DOHH2 (cell line): ENCODE measurements around the gene BICDL2.

ENCODE experiments used
- H3F3A ChIP-seq: fragments of 200-600 bp; sonication (generic), shearing (Covaris generic); 2 replicates; pipeline ENCODE4 v1.6.0; 2016; ENCODE audit warnings: antibody characterized with exemption, mild to moderate bottlenecking; ENCODE audit not compliant: control insufficient read depth, insufficient read depth
- H3K27ac ChIP-seq: fragments of 200-600 bp; sonication (generic); 2 replicates; pipeline ENCODE4 v1.5.1; 2014; ENCODE audit warnings: low read depth, mild to moderate bottlenecking, low read length, moderate library complexity
- H3K27me3 ChIP-seq: fragments of 200-600 bp; sonication (generic); 2 replicates; pipeline ENCODE4 v1.6.1; 2014; ENCODE audit warnings: mild to moderate bottlenecking, low read length, mixed read lengths; ENCODE audit not compliant: control insufficient read depth
- H3K36me3 ChIP-seq: fragments of 200-600 bp; sonication (generic); 2 replicates; pipeline ENCODE4 v1.6.1; 2014; ENCODE audit warnings: mild to moderate bottlenecking, low read length, moderate library complexity, mixed read lengths; ENCODE audit not compliant: control insufficient read depth
- H3K4me1 ChIP-seq: fragments of 200-600 bp; sonication (generic); 2 replicates; pipeline ENCODE4 v1.6.1; 2014; ENCODE audit warnings: mild to moderate bottlenecking, low read length, mixed read lengths; ENCODE audit not compliant: control insufficient read depth
- H3K4me2 ChIP-seq: fragments of 200-600 bp; sonication (generic); 2 replicates; pipeline ENCODE4 v1.6.0; 2014; ENCODE audit warnings: mild to moderate bottlenecking, low read length, moderate library complexity
- H3K4me3 ChIP-seq: fragments of 200-600 bp; sonication (generic); 2 replicates; pipeline ENCODE4 v1.5.1; 2014; ENCODE audit warnings: mild to moderate bottlenecking, low read length, mixed read lengths
- H3K79me2 ChIP-seq: fragments of 200-600 bp; sonication (generic); 2 replicates; pipeline ENCODE4 v1.6.1; 2014; ENCODE audit warnings: mild to moderate bottlenecking, low read length, mixed read lengths; ENCODE audit not compliant: control insufficient read depth
- H3K9me2 ChIP-seq: fragments of 200-600 bp; sonication (generic); replicated peaks from 2 replicates; pipeline ENCODE4 v1.6.1; 2014; ENCODE audit warnings: mild to moderate bottlenecking, low read length, mixed read lengths; ENCODE audit not compliant: control insufficient read depth
- H3K9me3 ChIP-seq: fragments of 200-600 bp; sonication (generic); 2 replicates; pipeline ENCODE4 v1.6.1; 2014; ENCODE audit warnings: antibody characterized with exemption, low read length, mixed read lengths; ENCODE audit not compliant: control insufficient read depth, insufficient read depth
- H4K20me1 ChIP-seq: fragments of 200-600 bp; sonication (generic); 2 replicates; pipeline ENCODE4 v1.6.0; 2014; ENCODE audit warnings: low read depth, mild to moderate bottlenecking, antibody characterized with exemption, low read length, moderate library complexity; ENCODE audit not compliant: control insufficient read depth, insufficient read depth
- EZH2phosphoT487 ChIP-seq: fragments of 200-600 bp; sonication (generic); IDR thresholded peaks from 2 replicates; pipeline ENCODE4 v1.6.1; 2017; ENCODE audit warnings: borderline replicate concordance, mild to moderate bottlenecking, antibody characterized with exemption, low read length, moderate library complexity, mixed read lengths
- TF ChIP-seq, protein P1 (sequence below): fragments of 200-600 bp; sonication (generic); IDR thresholded peaks from one replicate; pipeline ENCODE4 v1.5.1; 2014; ENCODE audit warnings: antibody characterized with exemption, mild to moderate bottlenecking, low read depth, low read length; ENCODE audit not compliant: poor library complexity, severe bottlenecking

Gene BICDL2

DNA sequence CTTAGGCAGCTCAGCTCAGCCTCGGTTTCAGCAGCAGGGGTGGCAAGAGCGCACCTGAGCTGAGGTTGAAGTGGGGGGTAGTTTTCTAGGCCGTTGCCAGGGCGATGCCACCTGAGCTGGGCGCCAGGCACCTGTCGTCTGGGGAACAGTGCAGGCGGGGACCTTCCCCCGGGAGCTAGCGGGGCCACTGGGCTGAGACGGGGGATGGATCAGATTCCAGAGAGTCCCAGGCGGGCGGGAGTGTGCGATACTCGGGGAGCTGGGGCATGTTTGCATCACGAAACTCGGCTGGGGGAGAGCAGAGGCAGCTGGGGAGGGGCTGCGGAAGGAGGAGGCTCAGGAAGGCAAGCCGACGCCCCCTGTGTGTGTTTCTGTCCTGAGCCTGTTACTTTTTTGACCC, 24.5 kb downstream of the BICDL2 start:
- Histone ChIP-seq H3F3A (no peaks in the 10 kb centered on the region), H3K27ac (no peak overlapping the region), H4K20me1 (no peaks in the 10 kb centered on the region), H3K9me3 (no peaks in the 10 kb centered on the region), H3K9me2 (no peaks in the 10 kb centered on the region), H3K4me2 (no peak overlapping the region), H3K79me2 (no peaks in the 10 kb centered on the region), H3K4me3 (no peak overlapping the region), H3K36me3 (no peaks in the 10 kb centered on the region), H3K27me3 (peaks cover 34% of the 10 kb centered on the region), H3K4me1 (peaks cover 14% of the 10 kb centered on the region)
- TF ChIP-seq, protein P1, sequence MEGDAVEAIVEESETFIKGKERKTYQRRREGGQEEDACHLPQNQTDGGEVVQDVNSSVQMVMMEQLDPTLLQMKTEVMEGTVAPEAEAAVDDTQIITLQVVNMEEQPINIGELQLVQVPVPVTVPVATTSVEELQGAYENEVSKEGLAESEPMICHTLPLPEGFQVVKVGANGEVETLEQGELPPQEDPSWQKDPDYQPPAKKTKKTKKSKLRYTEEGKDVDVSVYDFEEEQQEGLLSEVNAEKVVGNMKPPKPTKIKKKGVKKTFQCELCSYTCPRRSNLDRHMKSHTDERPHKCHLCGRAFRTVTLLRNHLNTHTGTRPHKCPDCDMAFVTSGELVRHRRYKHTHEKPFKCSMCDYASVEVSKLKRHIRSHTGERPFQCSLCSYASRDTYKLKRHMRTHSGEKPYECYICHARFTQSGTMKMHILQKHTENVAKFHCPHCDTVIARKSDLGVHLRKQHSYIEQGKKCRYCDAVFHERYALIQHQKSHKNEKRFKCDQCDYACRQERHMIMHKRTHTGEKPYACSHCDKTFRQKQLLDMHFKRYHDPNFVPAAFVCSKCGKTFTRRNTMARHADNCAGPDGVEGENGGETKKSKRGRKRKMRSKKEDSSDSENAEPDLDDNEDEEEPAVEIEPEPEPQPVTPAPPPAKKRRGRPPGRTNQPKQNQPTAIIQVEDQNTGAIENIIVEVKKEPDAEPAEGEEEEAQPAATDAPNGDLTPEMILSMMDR: no peak
- no peak for TF ChIP-seq EZH2phosphoT487

DNA sequence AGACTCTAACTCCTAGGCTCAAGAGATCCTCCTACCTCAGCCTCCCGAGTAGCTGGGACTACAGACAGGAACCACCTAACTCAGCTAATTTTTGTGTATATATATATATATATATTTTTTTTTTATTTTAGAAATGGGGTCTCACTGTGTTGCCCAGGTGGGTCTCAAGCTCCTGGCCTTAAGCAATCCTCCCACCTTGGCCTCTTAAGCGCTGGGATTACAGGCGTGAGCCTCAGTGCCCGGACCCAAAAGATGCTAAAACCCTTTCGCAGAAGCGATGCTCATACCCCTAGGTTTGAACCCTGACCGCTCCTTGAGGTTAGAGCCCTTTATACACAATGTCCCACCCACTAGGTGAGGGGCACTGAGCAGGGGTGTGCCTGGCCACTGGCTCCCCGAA, 26.2 kb downstream of the BICDL2 start:
- Histone ChIP-seq H3K27me3 (peaks cover 43% of the 10 kb centered on the region), H3K9me3 (no peaks in the 10 kb centered on the region), H3F3A (no peaks in the 10 kb centered on the region), H4K20me1 (no peaks in the 10 kb centered on the region), H3K36me3 (no peaks in the 10 kb centered on the region), H3K79me2 (no peaks in the 10 kb centered on the region), H3K27ac (no peak overlapping the region), H3K4me2 (no peak overlapping the region), H3K9me2 (no peaks in the 10 kb centered on the region), H3K4me3 (no peak overlapping the region), H3K4me1 (peaks cover 17% of the 10 kb centered on the region)
- no peak for TF ChIP-seq EZH2phosphoT487
- TF ChIP-seq, protein P1: no peak

DNA sequence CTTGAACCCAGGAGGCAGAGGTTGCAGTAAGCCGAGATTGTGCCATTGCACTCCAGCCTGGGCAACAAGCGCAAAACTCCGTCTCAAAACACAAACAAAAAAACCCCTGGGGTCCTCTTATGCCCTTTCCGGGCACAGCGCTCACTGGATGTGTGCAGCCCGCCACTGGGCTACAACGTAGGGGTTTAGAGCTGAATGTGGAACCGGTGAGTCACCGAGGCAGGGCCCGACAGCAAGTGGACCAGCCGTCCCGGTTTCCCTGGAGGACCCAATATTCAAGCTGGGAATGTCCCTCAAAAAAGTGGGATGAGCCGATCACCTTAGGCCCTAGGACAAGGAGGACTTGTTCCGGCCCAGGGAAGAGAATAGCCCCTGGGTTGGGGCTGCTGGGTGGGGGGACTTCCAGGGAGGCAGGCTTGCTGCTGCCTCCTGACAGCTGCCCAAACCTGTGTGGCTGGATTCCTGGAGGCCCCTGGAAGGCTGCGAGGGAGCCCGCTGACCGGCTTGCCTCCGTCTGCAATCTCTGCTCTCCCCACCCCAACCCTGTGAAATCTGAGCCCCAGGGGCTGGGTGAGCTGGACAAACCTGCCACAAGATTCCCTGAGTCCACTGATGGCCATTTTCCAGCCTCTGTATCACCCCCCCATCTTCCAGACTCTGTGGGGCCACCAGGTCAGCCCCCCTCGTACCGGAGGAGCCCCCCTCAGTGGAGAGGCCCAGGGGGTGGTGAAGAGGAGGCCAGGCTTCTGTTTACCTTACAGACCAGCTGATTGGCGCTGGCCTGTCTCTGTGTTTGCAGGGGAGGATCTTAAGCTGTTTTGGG, 27.0 kb downstream of the BICDL2 start:
- Histone ChIP-seq H3K27me3 (peaks cover 47% of the 10 kb centered on the region), H3K27ac (no peak overlapping the region), H3K36me3 (no peaks in the 10 kb centered on the region), H3F3A (no peaks in the 10 kb centered on the region), H3K4me3 (no peak overlapping the region), H3K79me2 (no peaks in the 10 kb centered on the region), H4K20me1 (no peaks in the 10 kb centered on the region), H3K4me2 (no peak overlapping the region), H3K9me2 (no peaks in the 10 kb centered on the region), H3K9me3 (no peaks in the 10 kb centered on the region), H3K4me1 (peaks cover 20% of the 10 kb centered on the region)
- no peak for TF ChIP-seq EZH2phosphoT487
- TF ChIP-seq, protein P1: no peak
